ENCODE results near the gene HSPB2.

DNA sequence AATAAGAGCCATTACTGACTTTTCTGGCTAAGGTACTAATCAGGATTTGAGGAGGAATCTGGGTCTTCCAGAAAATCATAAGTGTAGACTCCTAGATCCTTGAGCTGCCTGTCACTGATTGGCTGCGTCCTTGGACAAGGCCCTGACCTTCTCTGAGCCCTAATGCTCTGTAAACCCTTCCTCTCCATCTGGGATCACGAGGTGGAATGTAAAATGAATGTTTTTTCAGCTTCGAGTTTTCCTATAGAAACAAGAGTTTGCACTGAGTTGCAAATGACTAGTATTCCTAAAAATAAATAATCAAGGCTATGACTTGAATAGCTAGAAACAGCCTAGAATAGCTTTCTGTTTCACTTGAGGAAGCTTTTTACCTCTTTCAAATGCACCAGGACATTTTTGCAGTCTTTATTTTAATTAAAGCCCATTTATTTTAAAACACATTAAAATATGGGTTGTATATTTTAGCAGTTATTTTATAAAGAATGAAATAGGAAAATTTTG is 23.6 kb downstream of the HSPB2 start:
- TF ChIP-seq POLR2A (IDR thresholded peaks at IDR 0.05) = no peak
- TF ChIP-seq, protein P1, sequence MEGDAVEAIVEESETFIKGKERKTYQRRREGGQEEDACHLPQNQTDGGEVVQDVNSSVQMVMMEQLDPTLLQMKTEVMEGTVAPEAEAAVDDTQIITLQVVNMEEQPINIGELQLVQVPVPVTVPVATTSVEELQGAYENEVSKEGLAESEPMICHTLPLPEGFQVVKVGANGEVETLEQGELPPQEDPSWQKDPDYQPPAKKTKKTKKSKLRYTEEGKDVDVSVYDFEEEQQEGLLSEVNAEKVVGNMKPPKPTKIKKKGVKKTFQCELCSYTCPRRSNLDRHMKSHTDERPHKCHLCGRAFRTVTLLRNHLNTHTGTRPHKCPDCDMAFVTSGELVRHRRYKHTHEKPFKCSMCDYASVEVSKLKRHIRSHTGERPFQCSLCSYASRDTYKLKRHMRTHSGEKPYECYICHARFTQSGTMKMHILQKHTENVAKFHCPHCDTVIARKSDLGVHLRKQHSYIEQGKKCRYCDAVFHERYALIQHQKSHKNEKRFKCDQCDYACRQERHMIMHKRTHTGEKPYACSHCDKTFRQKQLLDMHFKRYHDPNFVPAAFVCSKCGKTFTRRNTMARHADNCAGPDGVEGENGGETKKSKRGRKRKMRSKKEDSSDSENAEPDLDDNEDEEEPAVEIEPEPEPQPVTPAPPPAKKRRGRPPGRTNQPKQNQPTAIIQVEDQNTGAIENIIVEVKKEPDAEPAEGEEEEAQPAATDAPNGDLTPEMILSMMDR (IDR thresholded peaks at IDR 0.05) = no peak
- no peak for TF ChIP-seq POLR2AphosphoS5 (IDR thresholded peaks at IDR 0.05)
